Astrocyte (in vitro differentiated cells and primary cell): ENCODE data around the gene P2RY6. TPM values are rescaled to one million over a fixed set of nuclear protein-coding genes. Genes with fewer than 3 reads are reported as not detected.

Source experiments
- DNase-seq: peaks from one replicate; pipeline ENCODE4 v3.0.0-alpha.2; 2010; ENCODE audit warnings: low read depth
- FAIRE-seq: peaks from 2 replicates; lab custom pipeline; 2011; peaks lifted over from hg19 to GRCh38; lab: Jason Lieb, UNC
- H2AFZ ChIP-seq: 2 replicates; pipeline ENCODE4 v1.6.0; 2012; ENCODE audit warnings: low read depth, low read length, inconsistent platforms
- H3K27ac ChIP-seq: 2 replicates; pipeline ENCODE4 v1.5.1; 2011; ENCODE audit warnings: low read depth, low read length, inconsistent platforms
- H3K27me3 ChIP-seq: 2 replicates; pipeline ENCODE4 v1.6.0; 2011; ENCODE audit warnings: low read length, inconsistent platforms; ENCODE audit not compliant: insufficient read depth
- H3K36me3 ChIP-seq: 2 replicates; pipeline ENCODE4 v1.5.1; 2011; ENCODE audit warnings: low read length, inconsistent platforms; ENCODE audit not compliant: insufficient read depth
- H3K4me1 ChIP-seq: 2 replicates; pipeline ENCODE4 v1.5.1; 2011; ENCODE audit warnings: low read length, inconsistent platforms; ENCODE audit not compliant: insufficient read depth
- H3K4me2 ChIP-seq: 2 replicates; pipeline ENCODE4 v1.6.0; 2012; ENCODE audit warnings: low read length, inconsistent platforms
- H3K4me3 ChIP-seq: 2 replicates; pipeline ENCODE4 v1.5.1; 2011; ENCODE audit warnings: low read depth, mild to moderate bottlenecking, low read length, inconsistent platforms; ENCODE audit not compliant: insufficient read depth
- H3K79me2 ChIP-seq: 2 replicates; pipeline ENCODE4 v1.6.0; 2012; ENCODE audit warnings: mild to moderate bottlenecking, low read length, inconsistent platforms; ENCODE audit not compliant: insufficient read depth
- H3K9ac ChIP-seq: 2 replicates; pipeline ENCODE4 v1.6.0; 2012; ENCODE audit warnings: mild to moderate bottlenecking, low read length, inconsistent platforms
- H3K9me3 ChIP-seq: 2 replicates; pipeline ENCODE4 v1.5.1; 2012; ENCODE audit warnings: low read depth, mild to moderate bottlenecking, low read length, inconsistent platforms; ENCODE audit not compliant: insufficient read depth
- H4K20me1 ChIP-seq: 2 replicates; pipeline ENCODE4 v1.6.0; 2012; ENCODE audit warnings: low read length, inconsistent platforms; ENCODE audit not compliant: insufficient read depth
- H3K27ac Mint-ChIP-seq: one replicate; pipeline ENCODE4 v1.8.0; 2021; ENCODE audit warnings: mild to moderate bottlenecking, mixed read lengths; ENCODE audit not compliant: unreplicated experiment
- H3K27me3 Mint-ChIP-seq: one replicate; pipeline ENCODE4 v1.8.0; 2021; ENCODE audit warnings: low read depth, mixed read lengths; ENCODE audit not compliant: unreplicated experiment
- H3K36me3 Mint-ChIP-seq: one replicate; pipeline ENCODE4 v1.8.0; 2021; ENCODE audit warnings: low read depth, mixed read lengths; ENCODE audit not compliant: unreplicated experiment
- H3K4me1 Mint-ChIP-seq: one replicate; pipeline ENCODE4 v1.8.0; 2021; ENCODE audit warnings: low read depth, mixed read lengths; ENCODE audit not compliant: unreplicated experiment
- H3K4me3 Mint-ChIP-seq: one replicate; pipeline ENCODE4 v1.8.0; 2021; ENCODE audit warnings: mild to moderate bottlenecking, moderate library complexity, mixed read lengths; ENCODE audit not compliant: unreplicated experiment
- H3K9me3 Mint-ChIP-seq: one replicate; pipeline ENCODE4 v1.8.0; 2021; ENCODE audit warnings: mild to moderate bottlenecking, mixed read lengths; ENCODE audit not compliant: unreplicated experiment
- EZH2 ChIP-seq: IDR thresholded peaks from 2 replicates; pipeline ENCODE4 v1.6.1; 2012; ENCODE audit warnings: mild to moderate bottlenecking, low read length, inconsistent platforms; ENCODE audit not compliant: insufficient read depth
- total RNA-seq: library from RNA; stranded (reverse); gene quantifications from 2 replicates; pipeline ENCODE4 v1.2.1, GENCODE V29; 2021
- TF ChIP-seq, protein P1 (sequence below): IDR thresholded peaks from 2 replicates; pipeline ENCODE4 v1.5.1; 2011; ENCODE audit warnings: low read depth, mild to moderate bottlenecking, inconsistent platforms, low read length, moderate library complexity; ENCODE audit not compliant: insufficient read depth

P2RY6 gene
- total RNA-seq, 1 donor from 2014 or later = 0.75 TPM

DNA sequence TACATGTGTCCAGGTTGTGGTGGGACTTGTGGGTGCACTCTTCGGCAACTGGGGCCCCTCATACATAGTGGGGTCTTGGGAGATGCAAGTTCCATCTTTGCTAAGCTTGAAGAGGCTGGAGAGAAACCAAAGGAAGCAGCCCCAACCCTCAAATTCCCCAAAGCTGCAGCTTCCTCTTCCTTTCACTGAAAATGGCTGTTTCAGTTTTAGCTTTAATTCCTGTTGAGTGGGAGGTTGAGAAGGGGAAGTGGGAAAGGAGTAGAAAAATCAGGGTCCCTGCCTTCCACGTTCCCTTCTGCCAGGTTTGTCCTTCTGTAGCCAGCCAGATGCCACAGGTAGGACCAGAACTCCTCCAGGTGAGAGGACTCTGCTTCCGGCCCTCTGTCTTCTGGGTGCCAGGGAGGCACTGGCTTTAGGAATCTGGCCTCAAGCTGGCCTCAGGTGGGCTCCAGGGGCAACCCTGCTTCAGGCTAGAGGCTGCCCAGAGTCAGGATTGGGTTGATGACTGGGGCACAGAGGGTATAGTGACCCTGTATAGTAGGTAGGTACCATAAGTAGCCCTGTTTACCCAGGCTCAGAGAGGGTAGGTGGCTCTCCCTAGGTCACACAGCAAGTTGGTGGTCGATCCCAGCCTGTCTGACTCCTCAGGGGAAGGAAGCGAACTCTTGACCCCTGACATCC lies 16.2 kb downstream of the P2RY6 start:
- DNase-seq (no peak), FAIRE-seq (no peak)
- Mint-ChIP-seq H3K9me3 (no peaks in the 10 kb centered on the region), H3K4me3 (no peak overlapping the region), H3K27me3 (peaks cover 42% of the 10 kb centered on the region), H3K4me1 (peaks cover 6% of the 10 kb centered on the region), H3K36me3 (peaks cover 4% of the 10 kb centered on the region), H3K27ac (peak overlapping the region; percentile 35)
- TF ChIP-seq, protein P1, sequence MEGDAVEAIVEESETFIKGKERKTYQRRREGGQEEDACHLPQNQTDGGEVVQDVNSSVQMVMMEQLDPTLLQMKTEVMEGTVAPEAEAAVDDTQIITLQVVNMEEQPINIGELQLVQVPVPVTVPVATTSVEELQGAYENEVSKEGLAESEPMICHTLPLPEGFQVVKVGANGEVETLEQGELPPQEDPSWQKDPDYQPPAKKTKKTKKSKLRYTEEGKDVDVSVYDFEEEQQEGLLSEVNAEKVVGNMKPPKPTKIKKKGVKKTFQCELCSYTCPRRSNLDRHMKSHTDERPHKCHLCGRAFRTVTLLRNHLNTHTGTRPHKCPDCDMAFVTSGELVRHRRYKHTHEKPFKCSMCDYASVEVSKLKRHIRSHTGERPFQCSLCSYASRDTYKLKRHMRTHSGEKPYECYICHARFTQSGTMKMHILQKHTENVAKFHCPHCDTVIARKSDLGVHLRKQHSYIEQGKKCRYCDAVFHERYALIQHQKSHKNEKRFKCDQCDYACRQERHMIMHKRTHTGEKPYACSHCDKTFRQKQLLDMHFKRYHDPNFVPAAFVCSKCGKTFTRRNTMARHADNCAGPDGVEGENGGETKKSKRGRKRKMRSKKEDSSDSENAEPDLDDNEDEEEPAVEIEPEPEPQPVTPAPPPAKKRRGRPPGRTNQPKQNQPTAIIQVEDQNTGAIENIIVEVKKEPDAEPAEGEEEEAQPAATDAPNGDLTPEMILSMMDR = no peak
- no peak for TF ChIP-seq EZH2
- Histone ChIP-seq H3K79me2 (no peaks in the 10 kb centered on the region), H2AFZ (peak overlapping the region; percentile 79), H3K27ac (peak overlapping the region; percentile 67), H3K9ac (peak overlapping the region; percentile 77), H3K4me1 (peaks cover 17% of the 10 kb centered on the region), H3K27me3 (no peaks in the 10 kb centered on the region), H3K36me3 (no peaks in the 10 kb centered on the region), H4K20me1 (no peaks in the 10 kb centered on the region), H3K4me3 (no peak overlapping the region), H3K9me3 (no peaks in the 10 kb centered on the region), H3K4me2 (peak overlapping the region; percentile 76)

DNA sequence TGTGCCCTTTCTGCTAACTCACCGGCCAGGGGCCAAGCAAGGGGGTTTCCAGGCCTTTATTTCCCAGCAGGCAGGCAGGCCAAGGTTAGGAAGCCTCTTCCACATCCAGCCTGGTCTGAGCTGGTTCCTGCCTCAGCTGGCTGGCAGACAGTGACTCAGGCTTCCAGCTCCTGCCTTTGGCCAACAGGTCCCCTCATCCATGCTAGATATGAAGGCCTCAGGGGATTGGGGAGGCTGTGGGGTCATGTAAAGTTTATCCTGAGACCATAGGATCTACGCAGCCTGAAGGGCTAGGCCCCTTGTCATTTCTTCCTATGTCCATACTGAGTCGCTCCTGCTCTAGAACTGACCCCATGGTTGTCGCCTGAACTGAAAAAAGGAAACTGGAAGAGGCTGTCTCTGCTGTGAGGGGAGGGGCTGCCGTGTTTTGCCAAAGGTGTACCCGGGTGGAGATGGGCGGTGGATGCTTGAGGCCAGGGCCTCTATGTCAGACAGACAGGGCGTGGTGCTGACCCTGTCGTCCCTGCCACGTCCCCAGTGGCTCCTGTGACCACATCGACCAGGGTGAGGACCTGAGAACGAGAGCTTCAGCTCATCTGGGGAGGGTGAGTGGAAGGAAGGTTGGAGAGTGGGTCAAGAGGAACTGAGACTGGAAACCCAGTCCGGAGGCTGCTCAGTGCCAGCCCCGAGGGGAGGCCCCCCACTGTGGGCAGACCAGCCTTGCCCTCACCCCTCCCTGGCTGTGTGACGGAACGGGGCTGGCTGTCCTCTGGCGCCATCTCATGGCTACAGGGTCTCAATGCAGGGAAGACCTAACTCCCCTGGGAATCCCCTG lies 17.0 kb downstream of the P2RY6 start:
- Histone ChIP-seq H3K27ac (peak overlapping the region; percentile 67), H3K27me3 (no peaks in the 10 kb centered on the region), H4K20me1 (no peaks in the 10 kb centered on the region), H3K36me3 (no peaks in the 10 kb centered on the region), H3K9me3 (no peaks in the 10 kb centered on the region), H3K9ac (peak overlapping the region; percentile 77), H3K4me2 (peak overlapping the region; percentile 76), H3K4me3 (peak overlapping the region; percentile 16), H3K79me2 (no peaks in the 10 kb centered on the region), H2AFZ (peak overlapping the region; percentile 79), H3K4me1 (peaks cover 17% of the 10 kb centered on the region)
- peak overlapping the region; percentile 35 for H3K27ac Mint-ChIP-seq
- H3K27me3 Mint-ChIP-seq = peaks cover 37% of the 10 kb centered on the region
- H3K4me1 Mint-ChIP-seq = peaks cover 6% of the 10 kb centered on the region
- DNase-seq (peak; percentile 75), FAIRE-seq (no peak)
- peaks cover 4% of the 10 kb centered on the region for H3K36me3 Mint-ChIP-seq
- H3K9me3 Mint-ChIP-seq = no peaks in the 10 kb centered on the region
- no peak overlapping the region for H3K4me3 Mint-ChIP-seq
- no peak for TF ChIP-seq EZH2
- TF ChIP-seq, protein P1 = peak; percentile 90
